Left renal cortex interstitium (tissue), 4 donors: ENCODE data around the gene UQCR10. TPM values are rescaled to one million over a fixed set of nuclear protein-coding genes. Genes with fewer than 3 reads are reported as not detected.

Experiments
- DNase-seq, 4 donors: peaks; one replicate each; pipeline ENCODE4 v3.0.0-alpha.2; 2013; ENCODE audit warnings: low read depth in 4 of 4, low spot score in 2 of 4, missing footprints in 1 of 4
- polyA plus RNA-seq, 4 donors: library from polyadenylated mRNA; unstranded; fragments of 120-200 nt; gene quantifications; one replicate each; pipeline ENCODE4 v1.2.1, GENCODE V29; 2013; ENCODE audit not compliant: insufficient read length in 4 of 4

Gene UQCR10
- polyA plus RNA-seq, 4 donors, result 127 to 183 (median 150) TPM

DNA sequence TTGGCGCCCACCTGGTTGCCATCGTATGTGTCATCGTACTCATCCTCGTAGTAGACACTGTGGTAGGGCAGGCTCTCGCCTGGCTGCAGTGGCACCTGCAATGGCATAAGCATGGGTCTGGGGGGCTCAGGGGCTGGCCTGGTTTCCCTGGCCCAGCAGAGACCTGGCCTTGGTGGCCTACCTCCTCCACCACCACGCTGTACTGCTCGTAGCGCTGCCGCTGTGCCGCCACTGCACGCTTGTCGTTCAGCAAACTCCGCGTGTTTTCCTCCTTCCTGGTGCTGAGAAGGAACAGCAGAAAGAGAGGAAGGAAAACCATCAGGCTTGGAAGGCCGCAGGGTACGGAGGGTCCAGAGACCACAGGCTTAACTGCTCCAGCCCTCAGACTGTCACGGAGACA lies 26.2 kb downstream of the UQCR10 start:
- DNase-seq, result no peak

GRCh38 chr22:29795663-29796062 lies 28.5 kb downstream of the UQCR10 start:
- DNase-seq, result no peak

DNA sequence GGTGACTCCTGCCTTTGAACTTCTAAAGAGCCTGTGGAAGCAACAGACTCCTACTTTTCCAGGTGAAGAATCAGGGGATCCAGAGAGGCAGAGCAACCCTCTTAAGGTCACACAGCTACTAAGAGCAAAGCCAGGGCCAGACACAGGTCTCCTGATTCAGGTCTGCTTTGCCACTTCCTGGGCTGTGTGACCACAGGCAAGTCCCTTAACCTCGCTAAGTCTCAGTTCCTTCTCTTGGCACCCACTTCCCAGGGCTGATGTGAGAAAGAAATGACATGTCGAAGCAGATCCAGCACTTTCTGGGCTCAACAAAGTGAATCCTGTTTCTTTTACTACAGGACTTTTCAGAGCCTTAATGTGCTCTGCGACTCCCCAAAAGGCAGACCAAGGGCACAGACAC lies 30.2 kb downstream of the UQCR10 start:
- no peak for DNase-seq

- no peak for DNase-seq
Observed at GRCh38 chr22:29798318-29798717, 31.1 kb downstream of the UQCR10 start.

DNA sequence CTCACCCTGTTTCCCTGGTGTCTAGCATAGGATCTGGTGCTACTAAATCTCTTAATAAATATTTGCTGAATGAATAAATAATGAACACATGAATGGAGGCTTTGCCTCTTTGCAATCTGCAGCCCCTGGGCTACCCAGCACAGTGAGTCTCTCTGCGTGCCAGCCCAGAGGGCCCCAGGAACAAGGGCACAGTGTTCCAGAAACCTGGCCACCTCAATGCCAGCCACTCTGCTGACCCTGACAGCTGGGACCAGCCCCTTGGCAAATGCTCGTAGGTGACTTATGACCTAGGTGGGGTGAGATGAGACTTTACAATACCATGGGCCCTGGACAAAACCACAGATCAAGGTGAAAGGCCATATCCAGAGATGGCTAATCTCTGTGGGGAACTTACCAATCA lies 31.6 kb downstream of the UQCR10 start:
- DNase-seq, result no peak

DNA sequence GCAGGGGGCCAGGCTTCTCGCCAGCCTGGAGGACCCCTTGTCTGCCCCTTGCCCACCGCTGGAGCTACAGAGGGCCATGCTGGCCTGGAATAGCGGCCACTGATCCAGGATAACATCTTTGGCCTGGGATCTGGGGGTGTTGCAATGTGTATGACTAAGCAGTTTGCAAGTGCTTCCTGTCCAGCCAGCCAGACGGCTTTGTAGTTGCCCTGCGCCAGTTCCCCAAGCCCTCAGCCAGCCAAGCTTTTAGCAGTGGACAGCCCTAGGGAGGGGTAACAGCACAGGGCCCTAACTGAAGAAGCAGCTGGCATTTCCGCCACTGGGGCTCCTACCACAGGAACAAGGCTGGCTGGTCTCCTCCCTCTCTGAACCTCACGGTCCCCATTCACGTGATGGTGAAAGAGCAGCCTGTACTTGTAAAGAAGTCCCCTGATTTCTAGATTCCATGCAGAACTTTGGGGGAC lies 32.1 kb downstream of the UQCR10 start:
- no peak for DNase-seq

DNA sequence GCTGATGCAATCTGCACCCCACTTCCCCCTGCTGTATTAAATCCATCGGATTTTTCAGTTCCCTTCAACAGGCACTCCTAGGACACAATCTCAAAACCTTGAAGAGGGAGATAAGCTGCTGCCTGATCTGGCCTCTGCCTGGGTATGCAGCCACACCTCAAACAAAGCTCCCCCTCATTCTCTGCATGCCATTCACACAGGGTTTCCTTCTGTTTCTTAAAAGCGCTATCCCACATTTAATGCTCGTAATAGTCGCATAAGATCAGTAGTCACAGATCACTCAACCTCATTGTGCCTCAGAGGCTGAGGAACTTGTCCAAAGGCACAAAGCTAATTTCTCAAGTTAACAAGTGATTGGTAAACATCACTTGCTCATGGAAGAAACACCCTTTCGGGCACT lies 34.0 kb downstream of the UQCR10 start:
- no peak for DNase-seq

GRCh38 chr22:29801796-29802195 lies 34.6 kb downstream of the UQCR10 start:
- DNase-seq, result no peak

DNA sequence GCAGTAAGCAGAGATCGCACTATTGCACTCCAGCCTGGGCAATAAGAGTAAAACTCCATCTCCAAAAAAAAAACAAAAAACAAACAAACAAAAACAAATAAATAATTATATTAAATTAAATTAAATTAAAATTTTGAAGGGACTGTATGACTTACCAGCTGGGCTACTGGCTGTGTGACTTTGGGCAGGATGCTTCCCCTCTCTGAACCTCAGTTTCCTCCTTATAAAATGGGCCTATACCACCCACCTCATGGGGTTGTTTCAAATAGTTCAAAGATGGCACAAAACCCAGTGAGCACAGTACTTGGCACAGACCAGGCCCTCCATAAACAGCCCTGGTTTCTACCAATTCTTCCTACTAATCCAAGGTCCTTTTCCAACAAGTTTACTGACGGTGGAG lies 36.0 kb downstream of the UQCR10 start:
- no peak for DNase-seq

- no peak for DNase-seq
Observed at GRCh38 chr22:29804985-29805384, 37.8 kb downstream of the UQCR10 start.

GRCh38 chr22:29806196-29806595 lies 39.0 kb downstream of the UQCR10 start:
- DNase-seq, result no peak

GRCh38 chr22:29810216-29810615 lies 43.0 kb downstream of the UQCR10 start:
- DNase-seq, result no peak

DNA sequence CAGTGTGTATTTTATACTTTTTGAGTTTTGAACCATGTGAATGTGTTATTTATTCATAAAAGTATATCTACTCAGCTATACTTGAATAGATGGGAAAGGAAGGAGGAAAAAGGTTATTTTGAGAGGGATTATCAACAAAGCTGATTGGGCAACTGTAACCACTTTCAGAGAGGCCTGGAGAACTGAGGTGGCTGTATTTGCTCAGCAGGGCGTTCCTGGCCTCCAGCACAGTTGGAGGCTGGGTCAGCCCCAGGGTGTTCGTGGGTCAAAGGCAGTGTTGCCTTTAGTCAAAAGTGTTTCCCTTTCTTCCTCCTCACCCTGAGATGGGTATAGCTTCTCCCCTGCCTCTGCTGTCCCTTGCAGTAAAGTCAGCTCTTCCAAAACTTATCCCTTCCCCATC lies 44.2 kb downstream of the UQCR10 start:
- no peak for DNase-seq

DNA sequence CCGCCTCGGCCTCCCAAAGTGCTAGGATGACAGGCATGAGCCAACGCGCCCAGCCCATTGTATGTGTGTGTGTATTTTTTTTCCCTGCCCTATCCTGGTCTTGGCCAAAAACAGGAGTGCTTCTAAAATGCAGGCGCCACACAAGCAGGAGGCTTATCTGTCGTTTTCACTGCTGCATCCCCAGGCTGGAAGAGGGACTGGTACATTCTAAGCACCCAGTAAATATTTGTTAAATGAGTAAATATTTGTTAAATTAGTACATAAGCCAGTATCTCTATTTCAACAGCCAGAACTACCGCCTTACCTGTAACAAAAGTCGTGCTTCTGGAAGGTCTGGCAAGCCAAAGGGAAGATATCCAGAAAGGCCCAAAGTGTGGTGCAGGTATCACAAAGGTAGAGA lies 46.0 kb downstream of the UQCR10 start:
- DNase-seq, result no peak

DNA sequence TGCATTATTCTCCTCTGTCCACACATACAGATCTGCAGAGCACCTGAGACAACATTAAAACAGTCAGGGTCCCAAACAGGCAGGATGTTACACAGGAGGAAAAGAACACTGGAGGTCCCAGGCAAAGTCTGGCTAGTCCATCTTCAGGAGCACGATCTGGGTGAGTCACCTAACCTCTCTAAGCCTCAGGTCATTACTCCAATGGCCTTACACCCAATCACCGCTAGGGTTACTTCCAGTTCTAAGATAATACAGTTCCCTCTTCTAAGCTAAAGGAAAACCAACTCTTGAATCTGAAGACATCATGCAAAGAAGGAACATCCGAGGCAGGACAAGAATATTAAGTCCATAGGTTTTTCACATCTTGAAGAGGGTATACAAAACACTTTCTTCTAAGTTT lies 46.4 kb downstream of the UQCR10 start:
- no peak for DNase-seq

DNA sequence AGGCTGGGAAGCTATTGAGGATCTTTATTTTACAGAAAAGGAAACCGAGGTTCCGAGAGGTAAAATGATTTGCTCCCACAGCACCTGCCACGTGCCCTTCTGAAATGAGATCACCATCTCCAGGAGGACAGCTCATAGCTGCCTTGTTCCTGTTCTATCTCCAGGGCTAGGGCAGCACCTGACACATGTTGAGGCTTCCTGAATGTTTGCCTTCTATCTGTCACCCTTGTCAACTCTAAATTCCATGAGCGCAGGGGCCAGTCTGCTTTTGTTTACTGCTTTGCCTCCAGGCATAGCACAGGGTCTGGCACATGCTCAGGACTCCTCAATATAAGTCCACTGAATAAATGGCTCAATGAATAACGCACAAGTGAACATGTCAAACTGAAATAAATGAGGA lies 46.8 kb downstream of the UQCR10 start:
- no peak for DNase-seq

DNA sequence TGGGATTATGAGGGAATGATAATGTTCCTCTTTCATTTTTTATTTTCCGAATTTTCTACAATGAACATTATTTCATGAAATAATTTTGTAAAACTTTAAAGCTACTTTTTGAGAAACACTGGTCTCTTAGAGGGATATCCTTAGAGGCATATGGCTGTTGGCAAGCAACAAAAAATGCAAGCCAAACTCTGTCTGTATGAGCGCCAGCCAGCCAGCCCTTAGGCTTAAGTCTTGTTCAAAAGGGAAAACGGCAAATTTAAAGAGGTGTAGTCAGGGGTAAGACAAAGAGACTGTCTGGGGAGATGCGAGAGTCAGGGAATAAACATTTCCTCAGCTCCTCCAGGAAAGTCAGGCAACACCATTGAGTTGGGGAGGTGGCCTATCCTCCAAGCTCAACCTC lies 48.4 kb downstream of the UQCR10 start:
- DNase-seq, result no peak

- no peak for DNase-seq
Observed at GRCh38 chr22:29816128-29816527, 49.0 kb downstream of the UQCR10 start.

- DNase-seq, result no peak
Observed at GRCh38 chr22:29816539-29816938, 49.4 kb downstream of the UQCR10 start.

DNA sequence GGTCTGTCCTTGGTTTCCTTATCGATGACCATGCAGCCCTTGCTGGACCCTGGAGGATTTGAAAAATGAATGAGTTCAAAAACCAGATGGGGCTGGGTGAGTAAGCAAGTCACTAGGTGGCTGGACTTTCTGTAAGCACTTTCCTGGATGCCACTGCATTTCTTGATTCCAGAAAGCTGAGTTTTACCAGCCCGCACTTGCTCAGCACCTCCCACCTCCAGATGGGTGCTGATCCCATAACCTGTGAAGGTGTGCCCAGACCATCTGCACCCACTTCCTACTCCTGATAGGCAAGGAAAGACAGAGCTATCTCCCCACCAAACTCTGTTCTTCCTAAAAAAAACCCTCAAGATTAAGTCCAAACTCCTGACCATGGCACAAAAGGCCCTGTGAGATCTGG lies 49.8 kb downstream of the UQCR10 start:
- no peak for DNase-seq

GRCh38 chr22:29817724-29818123 lies 50.6 kb downstream of the UQCR10 start:
- no peak for DNase-seq

DNA sequence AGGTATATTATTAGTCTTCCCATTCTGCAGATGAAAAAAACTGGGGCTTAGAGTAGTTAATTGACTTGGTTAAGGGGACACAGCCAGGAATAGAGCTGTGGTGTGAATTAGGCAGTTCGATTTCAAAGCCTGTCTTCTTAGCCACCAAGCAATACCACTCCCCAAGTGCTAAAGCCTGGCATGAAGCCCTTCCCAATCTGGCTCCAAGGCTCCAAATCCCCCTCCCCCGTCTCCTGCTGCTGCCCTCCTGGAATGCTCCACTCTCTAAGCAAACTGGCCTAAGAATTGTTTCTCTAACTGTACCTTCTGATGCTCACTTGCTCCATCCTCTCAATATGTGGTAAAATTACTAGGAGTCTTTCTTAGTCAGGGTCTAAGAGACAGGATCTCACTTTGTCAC lies 52.3 kb downstream of the UQCR10 start:
- no peak for DNase-seq
